MM.1S (cell line): ENCODE data around the gene NGDN.
"Not testable (repeated sequence)": the region's sequence is repeated elsewhere in the genome, so short reads cannot be mapped to it uniquely, and the experiment has no call there.

Experiments used
- DNase-seq: peaks from one replicate; pipeline ENCODE4 v3.0.0-alpha.2; 2015
- H2AFZ ChIP-seq: fragments of 300-600 bp; sonication (generic); 2 replicates; pipeline ENCODE4 v1.6.0; 2016; ENCODE audit warnings: antibody characterized with exemption, low read length
- H3F3A ChIP-seq: fragments of 300-600 bp; sonication (generic); 2 replicates; pipeline ENCODE4 v1.6.1; 2016; ENCODE audit warnings: mild to moderate bottlenecking, antibody characterized with exemption, low read length, moderate library complexity, mixed read lengths; ENCODE audit not compliant: insufficient read depth
- H3K27ac ChIP-seq: fragments of 300-600 bp; sonication (generic); 2 replicates; pipeline ENCODE4 v1.5.1; 2016; ENCODE audit warnings: mild to moderate bottlenecking, low read length
- H3K27me3 ChIP-seq: fragments of 300-600 bp; sonication (generic); replicated peaks from 2 replicates; pipeline ENCODE4 v1.6.0; 2016; ENCODE audit warnings: low read length; ENCODE audit not compliant: insufficient read depth
- H3K36me3 ChIP-seq: fragments of 300-600 bp; sonication (generic); replicated peaks from 2 replicates; pipeline ENCODE4 v1.6.1; 2016; ENCODE audit warnings: mild to moderate bottlenecking, low read length, mixed read lengths; ENCODE audit not compliant: insufficient read depth
- H3K4me1 ChIP-seq: fragments of 300-600 bp; sonication (generic); 2 replicates; pipeline ENCODE4 v1.6.1; 2016; ENCODE audit warnings: low read length, mixed read lengths
- H3K4me2 ChIP-seq: fragments of 300-600 bp; sonication (generic); 2 replicates; pipeline ENCODE4 v1.6.0; 2016; ENCODE audit warnings: low read depth, low read length
- H3K4me3 ChIP-seq: fragments of 300-600 bp; sonication (generic); 2 replicates; pipeline ENCODE4 v1.5.1; 2016; ENCODE audit warnings: low read length, mixed read lengths
- H3K79me2 ChIP-seq: fragments of 300-600 bp; sonication (generic); 2 replicates; pipeline ENCODE4 v1.6.1; 2016; ENCODE audit warnings: mixed run types, low read length, mixed read lengths
- H3K9ac ChIP-seq: fragments of 300-600 bp; sonication (generic); 2 replicates; pipeline ENCODE4 v1.6.1; 2016; ENCODE audit warnings: low read length, mixed read lengths
- H3K9me2 ChIP-seq: fragments of 300-600 bp; sonication (generic); replicated peaks from 2 replicates; pipeline ENCODE4 v1.6.1; 2016; ENCODE audit warnings: mild to moderate bottlenecking, low read length, mixed read lengths; ENCODE audit not compliant: insufficient read depth
- H3K9me3 ChIP-seq: fragments of 300-600 bp; sonication (generic); replicated peaks from 2 replicates; pipeline ENCODE4 v1.6.1; 2016; ENCODE audit warnings: mild to moderate bottlenecking, low read length, mixed read lengths; ENCODE audit not compliant: insufficient read depth
- H4K20me1 ChIP-seq: fragments of 300-600 bp; sonication (generic); 2 replicates; pipeline ENCODE4 v1.6.1; 2016; ENCODE audit warnings: mild to moderate bottlenecking, low read length, moderate library complexity, mixed read lengths; ENCODE audit not compliant: insufficient read depth
- EZH2 ChIP-seq: fragments of 300-600 bp; sonication (generic); optimal IDR thresholded peaks from 2 replicates; pipeline ENCODE3; 2017; ENCODE audit warnings: low read depth, mild to moderate bottlenecking, antibody characterized with exemption, low read length, mixed read lengths
- EZH2phosphoT487 ChIP-seq: fragments of 300-600 bp; sonication (generic); IDR thresholded peaks from 2 replicates; pipeline ENCODE4 v1.6.1; 2018; ENCODE audit warnings: antibody characterized with exemption, low read length
- TF ChIP-seq, protein P1 (sequence below): fragments of 300-600 bp; sonication (generic); IDR thresholded peaks from 2 replicates; pipeline ENCODE4 v1.5.1; 2016; ENCODE audit warnings: antibody characterized with exemption, low read length, mixed read lengths

Gene NGDN

DNA sequence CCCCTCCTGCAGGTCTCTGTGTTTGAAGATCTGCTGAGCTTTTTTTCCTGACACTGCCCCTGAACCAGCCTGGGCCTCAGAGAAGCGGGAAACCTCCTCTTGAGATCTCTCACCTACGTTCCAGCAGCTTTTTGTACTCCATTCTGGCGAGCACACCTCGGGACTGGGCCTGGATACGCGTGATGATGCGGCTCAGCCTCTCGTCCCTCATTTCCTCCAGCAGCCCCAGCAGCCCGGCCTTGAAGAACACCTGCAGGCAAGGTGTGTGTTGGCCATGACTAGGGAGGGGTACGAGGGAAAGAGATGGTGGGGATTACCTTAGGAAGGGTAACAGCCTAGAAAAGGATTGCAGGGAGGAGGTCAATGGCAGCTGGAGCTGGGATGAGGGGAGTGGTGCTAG, 44.3 kb upstream of the NGDN start:
- Histone ChIP-seq H2AFZ (no peak overlapping the region), H3K4me3 (no peak overlapping the region), H3K4me1 (no peaks in the 10 kb centered on the region), H3K9ac (no peak overlapping the region), H3K79me2 (no peaks in the 10 kb centered on the region), H4K20me1 (no peaks in the 10 kb centered on the region), H3F3A (no peaks in the 10 kb centered on the region), H3K27ac (no peak overlapping the region), H3K9me2 (no peaks in the 10 kb centered on the region), H3K4me2 (no peak overlapping the region), H3K36me3 (no peaks in the 10 kb centered on the region), H3K9me3 (no peaks in the 10 kb centered on the region), H3K27me3 (no peaks in the 10 kb centered on the region)
- no peak for DNase-seq
- TF ChIP-seq EZH2phosphoT487 (no peak), EZH2 (no peak)
- TF ChIP-seq, protein P1, sequence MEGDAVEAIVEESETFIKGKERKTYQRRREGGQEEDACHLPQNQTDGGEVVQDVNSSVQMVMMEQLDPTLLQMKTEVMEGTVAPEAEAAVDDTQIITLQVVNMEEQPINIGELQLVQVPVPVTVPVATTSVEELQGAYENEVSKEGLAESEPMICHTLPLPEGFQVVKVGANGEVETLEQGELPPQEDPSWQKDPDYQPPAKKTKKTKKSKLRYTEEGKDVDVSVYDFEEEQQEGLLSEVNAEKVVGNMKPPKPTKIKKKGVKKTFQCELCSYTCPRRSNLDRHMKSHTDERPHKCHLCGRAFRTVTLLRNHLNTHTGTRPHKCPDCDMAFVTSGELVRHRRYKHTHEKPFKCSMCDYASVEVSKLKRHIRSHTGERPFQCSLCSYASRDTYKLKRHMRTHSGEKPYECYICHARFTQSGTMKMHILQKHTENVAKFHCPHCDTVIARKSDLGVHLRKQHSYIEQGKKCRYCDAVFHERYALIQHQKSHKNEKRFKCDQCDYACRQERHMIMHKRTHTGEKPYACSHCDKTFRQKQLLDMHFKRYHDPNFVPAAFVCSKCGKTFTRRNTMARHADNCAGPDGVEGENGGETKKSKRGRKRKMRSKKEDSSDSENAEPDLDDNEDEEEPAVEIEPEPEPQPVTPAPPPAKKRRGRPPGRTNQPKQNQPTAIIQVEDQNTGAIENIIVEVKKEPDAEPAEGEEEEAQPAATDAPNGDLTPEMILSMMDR = no peak

DNA sequence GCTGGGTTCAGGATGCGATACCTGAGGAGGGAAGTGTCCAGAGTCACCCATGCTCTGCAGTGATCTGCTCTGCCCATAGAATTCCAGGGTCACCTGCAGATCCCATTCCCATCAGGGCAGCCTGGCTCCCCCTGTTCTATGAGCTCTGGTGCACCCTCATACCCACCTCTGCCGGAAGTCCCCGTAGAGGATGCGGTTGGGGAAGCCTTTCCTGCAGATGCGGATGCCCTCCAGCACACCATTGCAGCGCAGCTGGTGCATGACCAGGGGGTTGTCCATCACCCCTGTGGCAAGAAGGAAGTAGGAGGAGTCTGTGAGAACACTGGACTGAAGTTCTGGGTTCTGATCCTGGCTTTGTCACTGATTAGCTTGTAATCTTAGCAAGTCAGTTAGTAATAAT, 43.7 kb upstream of the NGDN start:
- not testable (repeated sequence) for H3K9ac ChIP-seq, H3K9me3 ChIP-seq, H3K4me2 ChIP-seq, H3K4me1 ChIP-seq, H3K79me2 ChIP-seq, H3K9me2 ChIP-seq, H3K36me3 ChIP-seq, H3K27ac ChIP-seq, H4K20me1 ChIP-seq, H3F3A ChIP-seq, H3K27me3 ChIP-seq, H2AFZ ChIP-seq, DNase-seq, H3K4me3 ChIP-seq

DNA sequence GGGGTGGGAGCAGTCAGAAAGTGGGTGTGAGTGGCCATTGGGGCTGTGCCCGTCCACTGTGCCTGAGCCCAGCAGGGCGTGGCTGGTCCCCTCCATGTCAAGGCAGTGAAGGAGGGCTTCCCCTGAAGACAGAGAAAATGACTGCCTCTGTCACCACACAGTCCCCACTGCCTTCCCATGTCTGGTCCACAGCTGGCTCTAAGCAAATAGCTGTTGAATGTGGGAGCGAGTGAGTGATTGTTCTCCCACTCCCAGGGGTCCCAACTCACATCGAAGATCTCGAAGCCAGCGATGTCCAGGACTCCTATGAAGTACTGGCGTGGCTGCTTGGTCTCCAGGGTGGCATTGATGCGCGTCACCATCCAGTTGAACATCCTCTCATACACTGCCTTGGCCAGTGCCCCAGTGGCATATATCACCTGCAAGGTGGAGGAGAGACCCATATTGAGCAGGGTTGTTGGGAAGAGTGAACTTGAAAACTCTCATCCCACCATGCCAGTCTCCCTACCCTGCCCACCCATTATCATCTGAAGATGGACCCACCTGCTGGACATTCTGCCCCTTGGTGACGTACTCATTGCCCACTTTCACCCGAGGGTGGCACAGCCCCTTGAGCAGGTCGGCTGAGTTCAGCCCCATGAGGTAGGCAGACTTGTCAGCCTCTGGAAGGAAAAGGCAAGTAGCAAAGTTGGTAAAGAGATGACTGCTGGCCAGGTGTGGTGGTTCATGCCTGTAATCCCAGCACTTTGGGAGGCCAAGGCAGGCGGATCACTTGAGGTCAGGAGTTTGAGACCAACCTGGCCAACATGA, 40.6 kb upstream of the NGDN start:
- TF ChIP-seq, protein P1 = no peak
- TF ChIP-seq EZH2 (no peak), EZH2phosphoT487 (no peak)
- no peak for DNase-seq

DNA sequence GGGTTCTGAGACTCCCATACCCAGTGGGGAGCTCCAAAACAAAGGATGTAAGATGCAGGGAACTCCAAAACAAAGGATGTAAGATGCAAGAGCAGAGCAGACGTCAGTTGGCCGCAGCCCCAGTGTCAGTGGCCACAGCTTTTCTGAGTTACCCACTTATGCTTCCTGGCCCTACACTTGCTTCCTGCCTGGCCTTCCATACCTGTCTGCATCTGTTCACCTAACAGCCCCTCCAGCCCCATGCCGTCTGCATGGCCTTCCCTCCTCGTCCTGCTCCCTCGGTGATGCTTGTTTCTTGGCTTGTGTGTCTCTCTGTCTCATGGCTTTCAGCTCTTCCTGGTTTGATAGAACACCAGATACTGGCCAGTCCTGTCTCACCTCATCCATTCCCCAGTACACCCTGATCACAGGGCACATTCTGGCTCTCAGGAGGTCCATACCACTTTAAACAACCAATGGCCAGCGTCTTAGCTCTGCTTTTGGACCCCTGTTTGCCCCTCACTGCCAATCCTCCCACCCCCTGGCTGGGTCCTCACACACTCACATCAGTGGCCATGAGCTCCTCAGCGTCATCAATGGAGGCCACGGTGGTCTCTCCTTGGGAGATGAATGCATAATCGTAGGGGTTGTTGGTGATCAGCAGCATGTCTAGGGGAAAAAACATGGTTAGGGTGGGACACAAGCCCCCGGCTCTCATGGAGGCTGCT, 39.3 kb upstream of the NGDN start:
- no peaks in the 10 kb centered on the region for H3K79me2 ChIP-seq
- no peaks in the 10 kb centered on the region for H3F3A ChIP-seq

More for the DNA sequence above, 40.6 kb upstream of the NGDN start:
- H3K27ac ChIP-seq = no peak overlapping the region
- H3K36me3 ChIP-seq = no peaks in the 10 kb centered on the region
- no peaks in the 10 kb centered on the region for H3K9me2 ChIP-seq
- H3K27me3 ChIP-seq = no peaks in the 10 kb centered on the region
- no peaks in the 10 kb centered on the region for H3K4me1 ChIP-seq
- no peaks in the 10 kb centered on the region for H3K79me2 ChIP-seq
- no peak overlapping the region for H3K4me3 ChIP-seq
- no peaks in the 10 kb centered on the region for H3K9me3 ChIP-seq
- H3K4me2 ChIP-seq = no peak overlapping the region
- no peak overlapping the region for H2AFZ ChIP-seq
- no peaks in the 10 kb centered on the region for H4K20me1 ChIP-seq
- H3F3A ChIP-seq = no peaks in the 10 kb centered on the region
- no peak overlapping the region for H3K9ac ChIP-seq

More for the DNA sequence above, 39.3 kb upstream of the NGDN start:
- Histone ChIP-seq H3K9me2 (no peaks in the 10 kb centered on the region), H3K4me1 (no peaks in the 10 kb centered on the region), H3K36me3 (no peaks in the 10 kb centered on the region), H3K9me3 (no peaks in the 10 kb centered on the region), H3K27me3 (no peaks in the 10 kb centered on the region), H2AFZ (no peak overlapping the region), H4K20me1 (no peaks in the 10 kb centered on the region), H3K4me2 (no peak overlapping the region), H3K9ac (no peak overlapping the region), H3K27ac (no peak overlapping the region), H3K4me3 (no peak overlapping the region)
- DNase-seq = no peak
- TF ChIP-seq EZH2phosphoT487 (no peak), EZH2 (no peak)
- TF ChIP-seq, protein P1 = no peak
